ENCODE data around the gene PLEKHJ1. TPM values are rescaled to one million over a fixed set of nuclear protein-coding genes. Genes with fewer than 3 reads are reported as not detected.

The PLEKHJ1 gene
- polyA plus RNA-seq, 1 donor from 2014 or later: 219 TPM

DNA sequence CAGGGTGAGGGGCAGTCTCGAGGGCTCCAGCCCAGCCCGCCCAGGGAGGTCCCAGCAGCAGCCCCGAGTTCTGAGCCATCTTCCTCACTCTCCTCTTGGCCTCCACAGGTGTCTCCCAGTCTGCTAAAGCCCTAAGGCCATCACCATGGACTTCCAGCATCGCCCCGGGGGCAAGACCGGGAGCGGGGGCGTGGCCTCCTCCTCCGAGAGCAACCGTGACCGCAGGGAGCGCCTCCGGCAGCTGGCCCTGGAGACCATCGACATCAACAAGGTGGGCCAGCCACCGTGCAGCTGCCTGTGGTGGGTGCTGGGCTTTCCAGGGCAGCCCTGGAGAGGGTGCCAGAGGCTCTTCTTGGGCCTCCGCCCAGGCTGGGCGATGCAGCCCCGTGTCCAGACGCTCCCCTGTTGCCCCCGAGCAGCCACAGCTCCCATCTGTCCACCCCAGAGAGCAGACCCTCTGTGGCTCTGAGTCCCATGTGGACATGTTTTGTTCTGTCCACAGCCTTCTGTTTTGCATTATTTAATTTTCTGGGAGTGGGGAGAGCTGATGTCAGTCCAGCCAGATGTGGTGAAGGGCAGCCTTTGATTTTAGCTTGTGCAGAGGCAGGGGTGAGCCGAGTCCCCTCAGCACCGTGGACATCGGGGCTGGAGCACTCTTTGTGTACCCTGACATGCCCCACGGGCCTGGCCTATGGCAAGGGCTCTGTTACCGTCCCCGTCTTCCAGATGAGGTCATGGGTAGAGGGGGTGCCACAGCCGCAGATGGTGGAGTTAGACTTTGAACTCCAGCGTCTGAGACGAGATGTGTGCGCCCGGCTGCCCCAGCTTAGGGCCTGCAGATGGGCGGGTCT, 7.4 kb upstream of the PLEKHJ1 start:
- H3K4me3 ChIP-seq (ENCODE audit: low read length): no peak overlapping the region
- H3K4me2 ChIP-seq (ENCODE audit: low read length): no peak overlapping the region
- no peak overlapping the region for H3K9ac ChIP-seq (ENCODE audit: low read length)
- H3K36me3 ChIP-seq (ENCODE audit: insufficient read depth, low read length): no peaks in the 10 kb centered on the region
- H3K79me2 ChIP-seq (replicated peaks; ENCODE audit: insufficient read depth, low read length): peaks cover 45% of the 10 kb centered on the region
- no peaks in the 10 kb centered on the region for H3K9me2 ChIP-seq (ENCODE audit: insufficient read depth, low read length)
- no peak overlapping the region for H3K27ac ChIP-seq (ENCODE audit: low read length)
- no peaks in the 10 kb centered on the region for H3F3A ChIP-seq (ENCODE audit: insufficient read depth, low read length, poor library complexity, severe bottlenecking)
- no peak overlapping the region for H2AFZ ChIP-seq (ENCODE audit: low read depth, low read length)
- H4K20me1 ChIP-seq (ENCODE audit: insufficient read depth): no peaks in the 10 kb centered on the region
- H3K9me3 ChIP-seq (ENCODE audit: low read length): no peaks in the 10 kb centered on the region
- TF ChIP-seq TAF1 (IDR thresholded peaks at IDR 0.05; ENCODE audit: low read depth): no peak
- TF ChIP-seq REST (IDR thresholded peaks at IDR 0.05; ENCODE audit: borderline replicate concordance): no peak
- no peak for TF ChIP-seq EP300 (conservative IDR thresholded peaks at IDR 0.05; ENCODE audit: poor library complexity, severe bottlenecking)
- TF ChIP-seq RAD21 (conservative IDR thresholded peaks at IDR 0.05): no peak
- TF ChIP-seq SMC3 (conservative IDR thresholded peaks at IDR 0.05; ENCODE audit: poor library complexity): no peak
- TF ChIP-seq MXI1 (conservative IDR thresholded peaks at IDR 0.05; ENCODE audit: poor library complexity, severe bottlenecking): no peak
- no peak for TF ChIP-seq CTCF (IDR thresholded peaks at IDR 0.05; ENCODE audit: poor library complexity, severe bottlenecking)
- TF ChIP-seq POLR2AphosphoS5 (IDR thresholded peaks at IDR 0.05): no peak
- TF ChIP-seq EZH2 (IDR thresholded peaks at IDR 0.05; ENCODE audit: borderline replicate concordance, insufficient read depth, low read length, poor library complexity, severe bottlenecking): no peak
- H3K27me3 ChIP-seq (ENCODE audit: insufficient read depth, low read depth, low read length): no peaks in the 10 kb centered on the region

- no peak overlapping the region for H3K9ac ChIP-seq (ENCODE audit: low read length)
- no peak overlapping the region for H3K4me3 ChIP-seq (ENCODE audit: low read length)
Measured at GRCh38 chr19:2242816-2243215, 6.7 kb upstream of the PLEKHJ1 start.

More at GRCh38 chr19:2242816-2243215, 6.7 kb upstream of the PLEKHJ1 start:
- Histone ChIP-seq H2AFZ (ENCODE audit: low read depth, low read length) (no peak overlapping the region), H3K9me3 (ENCODE audit: low read length) (no peaks in the 10 kb centered on the region), H3K4me2 (ENCODE audit: low read length) (no peak overlapping the region), H3K27ac (ENCODE audit: low read length) (no peak overlapping the region), H3K79me2 (replicated peaks; ENCODE audit: insufficient read depth, low read length) (peaks cover 52% of the 10 kb centered on the region), H3K9me2 (ENCODE audit: insufficient read depth, low read length) (no peaks in the 10 kb centered on the region), H3F3A (ENCODE audit: insufficient read depth, low read length, poor library complexity, severe bottlenecking) (no peaks in the 10 kb centered on the region), H3K36me3 (ENCODE audit: insufficient read depth, low read length) (no peaks in the 10 kb centered on the region), H3K27me3 (ENCODE audit: insufficient read depth, low read depth, low read length) (no peaks in the 10 kb centered on the region), H4K20me1 (ENCODE audit: insufficient read depth) (no peaks in the 10 kb centered on the region)
- TF ChIP-seq REST (IDR thresholded peaks at IDR 0.05; ENCODE audit: borderline replicate concordance) (no peak), EZH2 (IDR thresholded peaks at IDR 0.05; ENCODE audit: borderline replicate concordance, insufficient read depth, low read length, poor library complexity, severe bottlenecking) (no peak), SMC3 (conservative IDR thresholded peaks at IDR 0.05; ENCODE audit: poor library complexity) (no peak), CTCF (IDR thresholded peaks at IDR 0.05; ENCODE audit: poor library complexity, severe bottlenecking) (no peak), RAD21 (conservative IDR thresholded peaks at IDR 0.05) (no peak), TAF1 (IDR thresholded peaks at IDR 0.05; ENCODE audit: low read depth) (no peak), EP300 (conservative IDR thresholded peaks at IDR 0.05; ENCODE audit: poor library complexity, severe bottlenecking) (no peak), POLR2AphosphoS5 (IDR thresholded peaks at IDR 0.05) (no peak), MXI1 (conservative IDR thresholded peaks at IDR 0.05; ENCODE audit: poor library complexity, severe bottlenecking) (no peak)

Data from neural cell (in vitro differentiated cells).